IPS-20b (cell line): ENCODE data around the gene DEFB123.
"Not testable (repeated sequence)": the region's sequence is repeated elsewhere in the genome, so short reads cannot be mapped to it uniquely, and the experiment has no call there.

Experiments used
- H3K27ac ChIP-seq: one replicate; pipeline ENCODE4 v1.5.1; 2013; ENCODE audit warnings: low read length
- H3K27me3 ChIP-seq: 2 replicates; pipeline ENCODE4 v1.6.1; 2013; ENCODE audit warnings: mild to moderate bottlenecking, low read length, inconsistent platforms; ENCODE audit not compliant: insufficient read depth
- H3K36me3 ChIP-seq: 2 replicates; pipeline ENCODE4 v1.6.1; 2013; ENCODE audit warnings: low read depth, mild to moderate bottlenecking, inconsistent platforms, low read length, moderate library complexity; ENCODE audit not compliant: insufficient read depth
- H3K4me1 ChIP-seq: 2 replicates; pipeline ENCODE4 v1.6.1; 2013; ENCODE audit warnings: mild to moderate bottlenecking, control low read depth, inconsistent platforms, low read length, moderate library complexity; ENCODE audit not compliant: insufficient read depth
- H3K4me3 ChIP-seq: 2 replicates; pipeline ENCODE4 v1.5.1; 2013; ENCODE audit warnings: mild to moderate bottlenecking, low read length, inconsistent platforms
- H3K9ac ChIP-seq: 2 replicates; pipeline ENCODE4 v1.6.1; 2013; ENCODE audit warnings: low read depth, mild to moderate bottlenecking, inconsistent platforms, low read length, moderate library complexity
- H3K9me3 ChIP-seq: 2 replicates; pipeline ENCODE4 v1.6.1; 2013; ENCODE audit warnings: mild to moderate bottlenecking, low read depth, low read length, inconsistent platforms; ENCODE audit not compliant: insufficient read depth

The DEFB123 gene

GRCh38 chr20:31430568-31431115, 9.8 kb upstream of the DEFB123 start:
- no peaks in the 10 kb centered on the region for H3K27me3 ChIP-seq
- no peak overlapping the region for H3K4me3 ChIP-seq
- H3K4me1 ChIP-seq = no peaks in the 10 kb centered on the region
- H3K36me3 ChIP-seq = no peaks in the 10 kb centered on the region
- no peak overlapping the region for H3K27ac ChIP-seq
- H3K9me3 ChIP-seq = peaks cover 47% of the 10 kb centered on the region
- no peak overlapping the region for H3K9ac ChIP-seq

GRCh38 chr20:31446084-31446819, 5.8 kb downstream of the DEFB123 start:
- H3K9me3 ChIP-seq = peaks cover 79% of the 10 kb centered on the region
- no peaks in the 10 kb centered on the region for H3K27me3 ChIP-seq
- H3K36me3 ChIP-seq = no peaks in the 10 kb centered on the region
- H3K27ac ChIP-seq = no peak overlapping the region
- no peak overlapping the region for H3K9ac ChIP-seq
- H3K4me3 ChIP-seq = no peak overlapping the region
- no peaks in the 10 kb centered on the region for H3K4me1 ChIP-seq

DNA sequence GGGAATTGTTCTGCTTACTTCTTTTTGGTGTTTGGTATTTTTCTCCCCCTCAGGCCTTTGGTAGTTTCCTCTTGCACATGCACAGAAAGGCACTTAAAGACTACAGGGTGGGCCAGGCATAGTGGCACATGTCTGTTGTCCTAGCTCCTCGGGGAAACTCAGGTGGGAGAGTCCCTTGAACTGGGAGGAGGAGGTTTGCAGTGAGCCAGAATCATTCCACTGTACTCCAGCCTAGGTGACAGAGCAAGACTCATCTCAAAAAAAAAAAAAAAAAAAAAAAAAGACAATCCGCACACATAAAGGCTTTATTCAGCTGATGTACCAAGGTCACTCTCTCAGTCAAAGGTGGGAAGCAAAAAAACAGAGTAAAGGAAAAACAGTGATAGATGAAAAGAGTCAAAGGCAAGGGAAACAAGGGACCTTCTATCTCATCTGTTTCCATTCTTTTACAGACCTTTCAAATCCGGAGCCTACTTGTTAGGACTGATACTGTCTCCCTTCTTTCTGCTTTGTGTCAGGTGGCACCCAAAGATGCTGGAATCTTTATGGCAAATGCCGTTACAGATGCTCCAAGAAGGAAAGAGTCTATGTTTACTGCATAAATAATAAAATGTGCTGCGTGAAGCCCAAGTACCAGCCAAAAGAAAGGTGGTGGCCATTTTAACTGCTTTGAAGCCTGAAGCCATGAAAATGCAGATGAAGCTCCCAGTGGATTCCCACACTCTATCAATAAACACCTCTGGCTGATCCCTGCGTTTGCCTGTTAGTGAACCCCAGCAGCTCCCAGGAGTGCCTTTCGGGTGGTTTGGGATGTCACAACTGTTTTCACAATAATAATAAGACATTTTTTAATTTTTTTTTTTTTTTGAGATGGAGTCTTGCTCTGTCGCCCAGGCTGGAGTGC, 9.3 kb downstream of the DEFB123 start:
- Histone ChIP-seq H3K27me3 (no peaks in the 10 kb centered on the region), H3K36me3 (no peaks in the 10 kb centered on the region), H3K4me1 (no peaks in the 10 kb centered on the region), H3K9ac (no peak overlapping the region), H3K27ac (no peak overlapping the region), H3K9me3 (peaks cover 72% of the 10 kb centered on the region), H3K4me3 (no peak overlapping the region)

DNA sequence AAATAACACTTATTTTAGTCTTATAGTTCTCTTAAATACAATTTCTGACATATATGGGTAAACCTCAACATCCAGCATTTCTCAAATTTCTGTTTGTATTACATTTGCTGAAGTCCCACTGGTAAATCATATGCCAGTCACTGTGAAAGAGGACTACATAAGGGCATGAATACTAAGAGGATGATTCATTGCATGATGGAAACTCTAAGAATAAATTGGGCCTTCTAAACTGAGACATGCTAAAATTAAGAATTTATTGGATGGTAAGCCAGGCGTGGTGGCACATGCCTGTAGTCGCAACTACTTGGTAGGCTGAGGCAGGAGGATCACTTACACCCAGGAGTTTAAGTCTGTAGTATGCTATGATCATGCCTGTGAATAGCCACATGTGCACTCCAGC, 12.1 kb downstream of the DEFB123 start:
- Histone ChIP-seq H3K4me1 (no peaks in the 10 kb centered on the region), H3K9ac (no peak overlapping the region), H3K4me3 (peak overlapping the region; percentile 29; the same call in 1 of the 2 replicates), H3K27ac (no peak overlapping the region), H3K9me3 (peaks cover 53% of the 10 kb centered on the region), H3K27me3 (no peaks in the 10 kb centered on the region), H3K36me3 (no peaks in the 10 kb centered on the region)

GRCh38 chr20:31454361-31454760, 13.9 kb downstream of the DEFB123 start:
- Histone ChIP-seq H3K9me3 (peaks cover 43% of the 10 kb centered on the region), H3K27me3 (no peaks in the 10 kb centered on the region), H3K36me3 (no peaks in the 10 kb centered on the region), H3K4me1 (no peaks in the 10 kb centered on the region), H3K27ac (no peak overlapping the region), H3K4me3 (no peak overlapping the region), H3K9ac (no peak overlapping the region)

- H3K36me3 ChIP-seq, H3K9ac ChIP-seq, H3K27ac ChIP-seq, H3K4me1 ChIP-seq, H3K4me3 ChIP-seq, H3K9me3 ChIP-seq: not testable (repeated sequence)
- H3K27me3 ChIP-seq = peaks cover 26% of the 10 kb centered on the region
Measured at GRCh38 chr20:31470946-31471345, 30.5 kb downstream of the DEFB123 start.

DNA sequence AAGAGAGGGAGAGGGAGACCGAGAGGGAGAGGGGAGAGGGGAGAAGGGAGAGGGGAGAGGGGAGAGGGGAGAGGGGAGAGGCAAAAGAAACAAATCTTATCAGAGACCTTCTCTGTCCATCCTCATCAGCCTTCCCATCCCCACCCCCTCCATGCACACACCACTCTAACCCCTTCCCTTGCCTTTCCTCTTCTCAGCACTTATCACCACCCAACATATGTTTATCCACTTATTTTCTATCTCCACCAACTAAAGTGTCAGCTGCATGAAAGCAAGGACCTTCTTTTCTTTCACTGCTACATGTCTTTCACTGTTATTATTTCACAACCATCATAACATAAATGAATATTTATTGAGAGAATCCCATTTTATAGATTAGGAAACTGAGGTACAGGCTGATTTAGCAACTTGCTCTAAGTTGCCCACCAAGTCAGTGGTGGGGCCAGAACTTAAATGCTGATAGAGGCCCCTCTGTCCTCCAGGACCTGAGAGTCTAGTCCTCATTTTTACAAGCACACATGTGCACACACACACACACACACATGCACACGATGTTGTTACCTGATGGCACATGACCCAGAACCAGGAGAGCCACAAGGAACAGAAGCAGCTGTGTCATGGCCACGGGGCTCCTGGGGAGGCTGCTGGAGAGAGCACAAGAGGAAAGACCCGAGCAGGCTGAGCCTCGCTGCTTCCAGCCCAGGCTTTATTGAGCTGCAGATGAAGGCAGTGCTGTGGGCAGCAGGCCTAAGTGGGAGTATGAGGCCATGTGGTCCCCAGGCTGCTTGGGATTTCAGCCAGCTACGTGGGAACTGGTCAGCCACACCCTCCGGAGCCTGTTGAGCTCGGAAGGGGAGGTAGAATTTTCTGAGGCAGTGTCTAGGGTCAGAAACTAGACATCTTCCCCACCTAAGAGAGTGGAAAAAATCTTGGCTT, 32.2 kb downstream of the DEFB123 start:
- Histone ChIP-seq H3K4me3 (no peak overlapping the region), H3K4me1 (no peaks in the 10 kb centered on the region; the same call in 1 of the 2 replicates), H3K9ac (no peak overlapping the region), H3K36me3 (no peaks in the 10 kb centered on the region), H3K9me3 (peaks cover 8% of the 10 kb centered on the region), H3K27me3 (peaks cover 43% of the 10 kb centered on the region), H3K27ac (no peak overlapping the region)

- Histone ChIP-seq H3K9me3 (peaks cover 8% of the 10 kb centered on the region), H3K27ac (no peak overlapping the region), H3K4me3 (no peak overlapping the region), H3K27me3 (peaks cover 50% of the 10 kb centered on the region), H3K36me3 (no peaks in the 10 kb centered on the region), H3K4me1 (no peaks in the 10 kb centered on the region; the same call in 1 of the 2 replicates), H3K9ac (no peak overlapping the region)
Measured at GRCh38 chr20:31473331-31474096, 33.1 kb downstream of the DEFB123 start.

DNA sequence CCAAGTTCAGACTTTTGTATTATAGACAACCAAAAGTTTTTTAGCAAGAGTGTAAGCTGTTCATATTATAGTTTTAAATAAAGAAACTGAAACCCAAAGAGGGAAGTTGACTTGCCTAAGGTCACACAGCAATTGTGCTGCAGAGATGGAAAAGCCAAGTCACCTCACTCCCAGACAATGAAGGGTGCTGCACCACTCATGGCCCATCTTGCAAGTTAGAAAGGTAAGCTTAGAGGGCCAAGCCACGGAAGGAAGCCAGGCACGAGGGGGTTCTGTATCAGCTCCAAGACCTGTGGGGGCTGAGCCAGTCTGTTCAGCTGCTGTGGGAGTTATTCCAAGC, 33.6 kb downstream of the DEFB123 start:
- H3K9ac ChIP-seq = no peak overlapping the region
- peaks cover 8% of the 10 kb centered on the region for H3K9me3 ChIP-seq
- H3K36me3 ChIP-seq = no peaks in the 10 kb centered on the region
- no peak overlapping the region for H3K27ac ChIP-seq
- H3K4me1 ChIP-seq = no peaks in the 10 kb centered on the region; the same call in 1 of the 2 replicates
- peaks cover 51% of the 10 kb centered on the region for H3K27me3 ChIP-seq
- H3K4me3 ChIP-seq = no peak overlapping the region

DNA sequence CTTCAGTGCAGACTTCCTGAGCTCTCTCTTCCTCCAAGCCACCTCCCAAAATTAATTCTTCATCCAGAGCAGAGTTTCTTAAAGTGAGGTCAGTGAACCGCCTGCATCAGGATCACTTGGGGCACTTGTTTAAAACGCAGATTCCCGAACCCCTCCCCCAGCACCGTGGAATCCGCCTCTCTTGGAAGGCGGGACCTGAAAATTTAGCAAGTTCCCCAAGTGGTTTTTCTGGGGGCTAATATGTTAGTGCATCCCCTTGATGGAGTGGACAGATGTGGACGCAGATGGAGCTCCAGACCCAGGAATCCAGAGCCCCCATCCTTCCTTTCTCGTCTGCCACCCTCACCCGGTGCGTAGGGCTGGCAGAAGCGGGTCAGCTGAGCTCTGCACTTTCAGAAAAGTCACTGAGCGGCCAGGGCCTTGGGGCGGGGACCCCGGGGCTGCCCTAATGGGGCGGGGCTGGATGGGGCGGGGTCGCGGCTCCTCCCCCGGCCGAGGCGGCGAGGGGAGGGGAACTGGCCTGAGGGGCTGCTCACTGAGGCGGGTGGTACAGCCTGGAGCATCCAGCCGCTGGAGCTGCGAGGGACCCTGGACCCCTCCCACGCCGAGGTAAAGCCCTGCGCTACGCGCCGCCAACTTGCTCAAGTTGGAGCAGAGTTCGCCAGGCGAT, 34.5 kb downstream of the DEFB123 start, which contains the start of the genes DEFB124 and REM1:
Gene DEFB124 (minus strand): TSS at position 370 of the 670 bp plus-strand sequence. CDS start 2,114 bp downstream, outside the sequence.
Gene REM1 (plus strand): TSS at position 531 of the 670 bp plus-strand sequence. CDS start 1,158 bp downstream, outside the sequence.
- Histone ChIP-seq H3K27me3 (peaks cover 51% of the 10 kb centered on the region), H3K9ac (0 out of 2 replicates have a peak within 1 kb of the TSS, but pooled peaks have one; percentile 32), H3K4me3 (peak within 1 kb of the TSS; percentile 69; the same call in 1 of the 2 replicates), H3K27ac (no peak within 1 kb of the TSS), H3K36me3 (no peaks in the 10 kb centered on the region), H3K4me1 (no peaks in the 10 kb centered on the region; the same call in 1 of the 2 replicates), H3K9me3 (peaks cover 8% of the 10 kb centered on the region)
